Nephron (organoid): ENCODE measurements around the gene HNRNPAB.

Experiments used
- H3K27ac Mint-ChIP-seq, 3 experiments: 2 replicates each; pipeline ENCODE4 v1.8.0; 2020; ENCODE audit warnings: mixed read lengths in 3 of 3, mild to moderate bottlenecking in 2 of 3, moderate library complexity in 1 of 3
- H3K27me3 Mint-ChIP-seq: 2 replicates; pipeline ENCODE4 v1.8.0; 2021; ENCODE audit warnings: low read depth, mild to moderate bottlenecking, moderate library complexity, mixed read lengths
- H3K36me3 Mint-ChIP-seq: 2 replicates; pipeline ENCODE4 v1.8.0; 2020; ENCODE audit warnings: low read depth, mixed read lengths
- H3K4me1 Mint-ChIP-seq: 2 replicates; pipeline ENCODE4 v1.8.0; 2020; ENCODE audit warnings: mixed read lengths
- H3K4me3 Mint-ChIP-seq, 3 experiments: 2 replicates each; pipeline ENCODE4 v1.8.0; 2020; ENCODE audit warnings: mild to moderate bottlenecking in 3 of 3, mixed read lengths in 3 of 3, moderate library complexity in 2 of 3
- H3K9me3 Mint-ChIP-seq: 2 replicates; pipeline ENCODE4 v1.8.0; 2020; ENCODE audit warnings: mixed read lengths
- CTCF ChIP-seq, 3 experiments: fragments of 200-600 bp; sonication (generic); IDR thresholded peaks; one replicate each; pipeline ENCODE4 v1.5.0; 2021; ENCODE audit warnings: antibody characterized with exemption in 3 of 3; ENCODE audit not compliant: unreplicated experiment in 3 of 3

The HNRNPAB gene

GRCh38 chr5:178203670-178204181, 607 bp upstream of the HNRNPAB start:
- Mint-ChIP-seq H3K9me3 (no peaks in the 10 kb centered on the region), H3K27me3 (peaks cover 3% of the 10 kb centered on the region), H3K4me3 (peak overlapping the region; percentile 100), H3K36me3 (peaks cover 37% of the 10 kb centered on the region), H3K27ac (peak overlapping the region; percentile 92 to 99 (median 98)), H3K4me1 (peaks cover 38% of the 10 kb centered on the region)
- TF ChIP-seq CTCF (IDR thresholded peaks at IDR 0.05; ENCODE audit: unreplicated experiment in 3 of 3) = no peak

GRCh38 chr5:178204935-178205748, 809 bp downstream of the HNRNPAB start:
- no peaks in the 10 kb centered on the region for H3K9me3 Mint-ChIP-seq
- H3K4me3 Mint-ChIP-seq = peak overlapping the region; percentile 83 to 100 (median 100)
- peaks cover 51% of the 10 kb centered on the region for H3K36me3 Mint-ChIP-seq
- H3K27me3 Mint-ChIP-seq = peaks cover 3% of the 10 kb centered on the region
- H3K4me1 Mint-ChIP-seq = peaks cover 35% of the 10 kb centered on the region
- peak overlapping the region; percentile 54 to 71 (median 59) for H3K27ac Mint-ChIP-seq
- no peak for TF ChIP-seq CTCF (IDR thresholded peaks at IDR 0.05; ENCODE audit: unreplicated experiment in 3 of 3)

- peak overlapping the region; percentile 82 to 89 (median 83) for H3K4me3 Mint-ChIP-seq
- H3K36me3 Mint-ChIP-seq = peaks cover 57% of the 10 kb centered on the region
- H3K27me3 Mint-ChIP-seq = peaks cover 3% of the 10 kb centered on the region
- TF ChIP-seq CTCF (IDR thresholded peaks at IDR 0.05; ENCODE audit: unreplicated experiment in 3 of 3) = no peak
- peaks cover 32% of the 10 kb centered on the region for H3K4me1 Mint-ChIP-seq
- H3K27ac Mint-ChIP-seq = peak overlapping the region; percentile 54 to 71 (median 59)
- no peaks in the 10 kb centered on the region for H3K9me3 Mint-ChIP-seq
Observed at GRCh38 chr5:178205749-178206047, 1.4 kb downstream of the HNRNPAB start.

GRCh38 chr5:178206166-178207101, 2.1 kb downstream of the HNRNPAB start:
- Mint-ChIP-seq H3K36me3 (peaks cover 64% of the 10 kb centered on the region), H3K27ac (peak overlapping the region; percentile 57 to 71 (median 59)), H3K9me3 (no peaks in the 10 kb centered on the region), H3K4me3 (peak overlapping the region; percentile 82 to 89 (median 83)), H3K4me1 (peaks cover 32% of the 10 kb centered on the region), H3K27me3 (peaks cover 3% of the 10 kb centered on the region)
- no peak for TF ChIP-seq CTCF (IDR thresholded peaks at IDR 0.05; ENCODE audit: unreplicated experiment in 3 of 3)

GRCh38 chr5:178207183-178207916, 3.0 kb downstream of the HNRNPAB start:
- H3K4me1 Mint-ChIP-seq = peaks cover 32% of the 10 kb centered on the region
- H3K9me3 Mint-ChIP-seq = no peaks in the 10 kb centered on the region
- H3K36me3 Mint-ChIP-seq = peaks cover 66% of the 10 kb centered on the region
- no peak for TF ChIP-seq CTCF (IDR thresholded peaks at IDR 0.05; ENCODE audit: unreplicated experiment in 3 of 3)
- H3K4me3 Mint-ChIP-seq = peak overlapping the region; percentile 82 to 89 (median 83)
- peaks cover 3% of the 10 kb centered on the region for H3K27me3 Mint-ChIP-seq
- H3K27ac Mint-ChIP-seq = peak overlapping the region in 2 of 3 experiments; percentile 57 to 71
